ENCODE measurements around the gene PARM1.

DNA sequence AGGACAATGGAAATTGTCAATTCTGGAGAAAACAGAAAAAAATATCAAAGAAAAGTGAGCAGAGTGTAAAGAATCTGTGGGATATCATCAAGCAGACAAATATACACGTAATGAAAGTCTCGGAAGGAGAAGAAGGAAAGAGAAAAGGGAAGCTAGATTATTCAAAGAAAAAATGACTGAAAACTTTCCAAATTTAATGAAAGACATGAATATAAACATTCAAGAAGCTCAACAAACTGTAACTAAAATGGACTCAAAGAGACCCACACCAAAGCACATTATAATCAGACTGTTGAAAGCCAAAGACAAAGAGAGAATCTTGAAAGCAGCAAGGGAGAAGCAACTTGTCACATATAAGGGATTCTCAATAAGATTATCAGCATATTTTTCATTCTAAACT lies 28.3 kb downstream of the PARM1 start:
- TF ChIP-seq, protein P1, sequence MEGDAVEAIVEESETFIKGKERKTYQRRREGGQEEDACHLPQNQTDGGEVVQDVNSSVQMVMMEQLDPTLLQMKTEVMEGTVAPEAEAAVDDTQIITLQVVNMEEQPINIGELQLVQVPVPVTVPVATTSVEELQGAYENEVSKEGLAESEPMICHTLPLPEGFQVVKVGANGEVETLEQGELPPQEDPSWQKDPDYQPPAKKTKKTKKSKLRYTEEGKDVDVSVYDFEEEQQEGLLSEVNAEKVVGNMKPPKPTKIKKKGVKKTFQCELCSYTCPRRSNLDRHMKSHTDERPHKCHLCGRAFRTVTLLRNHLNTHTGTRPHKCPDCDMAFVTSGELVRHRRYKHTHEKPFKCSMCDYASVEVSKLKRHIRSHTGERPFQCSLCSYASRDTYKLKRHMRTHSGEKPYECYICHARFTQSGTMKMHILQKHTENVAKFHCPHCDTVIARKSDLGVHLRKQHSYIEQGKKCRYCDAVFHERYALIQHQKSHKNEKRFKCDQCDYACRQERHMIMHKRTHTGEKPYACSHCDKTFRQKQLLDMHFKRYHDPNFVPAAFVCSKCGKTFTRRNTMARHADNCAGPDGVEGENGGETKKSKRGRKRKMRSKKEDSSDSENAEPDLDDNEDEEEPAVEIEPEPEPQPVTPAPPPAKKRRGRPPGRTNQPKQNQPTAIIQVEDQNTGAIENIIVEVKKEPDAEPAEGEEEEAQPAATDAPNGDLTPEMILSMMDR (conservative IDR thresholded peaks at IDR 0.05; ENCODE audit: low read depth, low read length) = no peak
- TF ChIP-seq, protein P2, sequence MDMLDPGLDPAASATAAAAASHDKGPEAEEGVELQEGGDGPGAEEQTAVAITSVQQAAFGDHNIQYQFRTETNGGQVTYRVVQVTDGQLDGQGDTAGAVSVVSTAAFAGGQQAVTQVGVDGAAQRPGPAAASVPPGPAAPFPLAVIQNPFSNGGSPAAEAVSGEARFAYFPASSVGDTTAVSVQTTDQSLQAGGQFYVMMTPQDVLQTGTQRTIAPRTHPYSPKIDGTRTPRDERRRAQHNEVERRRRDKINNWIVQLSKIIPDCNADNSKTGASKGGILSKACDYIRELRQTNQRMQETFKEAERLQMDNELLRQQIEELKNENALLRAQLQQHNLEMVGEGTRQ (IDR thresholded peaks at IDR 0.05; ENCODE audit: low read depth, low read length) = no peak
- TF ChIP-seq BHLHE40 (IDR thresholded peaks at IDR 0.05; ENCODE audit: low read depth, low read length) (no peak), SMC3 (IDR thresholded peaks at IDR 0.05; ENCODE audit: low read depth, low read length) (no peak), POLR2A (IDR thresholded peaks at IDR 0.05; ENCODE audit: low read depth, low read length) (no peak), CHD1 (IDR thresholded peaks at IDR 0.05; ENCODE audit: low read depth, low read length) (no peak), RCOR1 (IDR thresholded peaks at IDR 0.05; ENCODE audit: insufficient replicate concordance, low read length) (no peak), CEBPB (IDR thresholded peaks at IDR 0.05; ENCODE audit: low read depth, low read length) (no peak), FOS (IDR thresholded peaks at IDR 0.05; ENCODE audit: low read depth, low read length) (no peak), RAD21 (IDR thresholded peaks at IDR 0.05; ENCODE audit: low read length) (no peak), MXI1 (IDR thresholded peaks at IDR 0.05; ENCODE audit: borderline replicate concordance, low read depth, low read length) (no peak), MAZ (IDR thresholded peaks at IDR 0.05; ENCODE audit: borderline replicate concordance, low read depth, low read length) (no peak)
- TF ChIP-seq, protein P3, sequence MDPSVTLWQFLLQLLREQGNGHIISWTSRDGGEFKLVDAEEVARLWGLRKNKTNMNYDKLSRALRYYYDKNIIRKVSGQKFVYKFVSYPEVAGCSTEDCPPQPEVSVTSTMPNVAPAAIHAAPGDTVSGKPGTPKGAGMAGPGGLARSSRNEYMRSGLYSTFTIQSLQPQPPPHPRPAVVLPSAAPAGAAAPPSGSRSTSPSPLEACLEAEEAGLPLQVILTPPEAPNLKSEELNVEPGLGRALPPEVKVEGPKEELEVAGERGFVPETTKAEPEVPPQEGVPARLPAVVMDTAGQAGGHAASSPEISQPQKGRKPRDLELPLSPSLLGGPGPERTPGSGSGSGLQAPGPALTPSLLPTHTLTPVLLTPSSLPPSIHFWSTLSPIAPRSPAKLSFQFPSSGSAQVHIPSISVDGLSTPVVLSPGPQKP (IDR thresholded peaks at IDR 0.05; ENCODE audit: borderline replicate concordance, low read depth, low read length) = no peak
